Loucy (cell line): ENCODE data around the gene MOGAT2.

Experiments
- H2AFZ ChIP-seq: fragments of 200-600 bp; sonication (generic); 2 replicates; pipeline ENCODE4 v1.6.0; 2016; ENCODE audit warnings: antibody characterized with exemption, mild to moderate bottlenecking, low read length, moderate library complexity
- H3F3A ChIP-seq: fragments of 200-600 bp; 2 replicates; pipeline ENCODE4 v1.6.0; 2016; ENCODE audit warnings: antibody characterized with exemption, low read depth, mild to moderate bottlenecking
- H3K27me3 ChIP-seq: fragments of 200-600 bp; sonication (generic); 2 replicates; pipeline ENCODE4 v1.6.1; 2014; ENCODE audit warnings: low read length, mild to moderate bottlenecking; ENCODE audit not compliant: insufficient read depth, poor library complexity, severe bottlenecking
- H3K36me3 ChIP-seq: fragments of 200-600 bp; sonication (generic); 2 replicates; pipeline ENCODE4 v1.6.1; 2016; ENCODE audit warnings: low read length; ENCODE audit not compliant: insufficient read depth
- H3K4me1 ChIP-seq: fragments of 200-600 bp; sonication (generic); 2 replicates; pipeline ENCODE4 v1.5.1; 2014; ENCODE audit warnings: low read length, mild to moderate bottlenecking; ENCODE audit not compliant: insufficient read depth, poor library complexity, severe bottlenecking
- H3K4me2 ChIP-seq: fragments of 200-600 bp; sonication (generic); 2 replicates; pipeline ENCODE4 v1.6.0; 2014; ENCODE audit warnings: antibody characterized with exemption, low read length, low read depth, mild to moderate bottlenecking; ENCODE audit not compliant: poor library complexity, severe bottlenecking
- H3K4me3 ChIP-seq: fragments of 200-600 bp; sonication (generic); 2 replicates; pipeline ENCODE4 v1.5.1; 2014; ENCODE audit warnings: low read length, mild to moderate bottlenecking, mixed read lengths; ENCODE audit not compliant: poor library complexity, severe bottlenecking
- H3K79me2 ChIP-seq: fragments of 200-600 bp; sonication (generic); 2 replicates; pipeline ENCODE4 v1.6.1; 2014; ENCODE audit warnings: low read length; ENCODE audit not compliant: insufficient read depth
- H3K9ac ChIP-seq: fragments of 200-600 bp; sonication (generic); 2 replicates; pipeline ENCODE4 v1.6.0; 2014; ENCODE audit warnings: mild to moderate bottlenecking, low read depth, low read length, moderate library complexity; ENCODE audit not compliant: poor library complexity, severe bottlenecking
- H3K9me2 ChIP-seq: fragments of 200-600 bp; sonication (generic); replicated peaks from 2 replicates; pipeline ENCODE4 v1.6.1; 2016; ENCODE audit warnings: low read depth, low read length, mixed read lengths
- H3K9me3 ChIP-seq: fragments of 200-600 bp; sonication (generic); 2 replicates; pipeline ENCODE4 v1.6.1; 2014; ENCODE audit warnings: mild to moderate bottlenecking, antibody characterized with exemption, low read length, low read depth; ENCODE audit not compliant: insufficient read depth
- H4K20me1 ChIP-seq: fragments of 200-600 bp; sonication (generic); 2 replicates; pipeline ENCODE4 v1.6.0; 2014; ENCODE audit warnings: antibody characterized with exemption, low read length, mild to moderate bottlenecking; ENCODE audit not compliant: insufficient read depth, poor library complexity, severe bottlenecking
- CTCF ChIP-seq: fragments of 200-600 bp; sonication (generic); conservative IDR thresholded peaks from 2 replicates; pipeline ENCODE4 v1.5.1; 2014; ENCODE audit warnings: mild to moderate bottlenecking, antibody characterized with exemption, low read length
- EZH2phosphoT487 ChIP-seq: fragments of 200-600 bp; IDR thresholded peaks from 2 replicates; pipeline ENCODE4 v1.6.1; 2018; ENCODE audit warnings: antibody characterized with exemption, mild to moderate bottlenecking, moderate library complexity, borderline replicate concordance

Gene MOGAT2

GRCh38 chr11:75716659-75717058, 979 bp upstream of the MOGAT2 start:
- Histone ChIP-seq H4K20me1 (no peaks in the 10 kb centered on the region), H3K27me3 (peaks cover 4% of the 10 kb centered on the region)
- TF ChIP-seq CTCF (no peak), EZH2phosphoT487 (no peak)

GRCh38 chr11:75718419-75719339, 1.0 kb downstream of the MOGAT2 start:
- no peak overlapping the region for H3K4me2 ChIP-seq
- H3K9me3 ChIP-seq, result no peaks in the 10 kb centered on the region
- peaks cover 4% of the 10 kb centered on the region for H3K27me3 ChIP-seq
- H3K79me2 ChIP-seq, result no peaks in the 10 kb centered on the region
- H4K20me1 ChIP-seq, result no peaks in the 10 kb centered on the region
- no peak overlapping the region for H3K9ac ChIP-seq
- H3F3A ChIP-seq, result no peaks in the 10 kb centered on the region
- H3K4me1 ChIP-seq, result no peaks in the 10 kb centered on the region
- no peaks in the 10 kb centered on the region for H3K9me2 ChIP-seq
- no peak overlapping the region for H3K4me3 ChIP-seq
- TF ChIP-seq EZH2phosphoT487 (no peak), CTCF (no peak)
- no peaks in the 10 kb centered on the region for H3K36me3 ChIP-seq
- H2AFZ ChIP-seq, result no peak overlapping the region

More at GRCh38 chr11:75716659-75717058, 979 bp upstream of the MOGAT2 start:
- H3F3A ChIP-seq, result no peaks in the 10 kb centered on the region
- H3K4me1 ChIP-seq, result no peaks in the 10 kb centered on the region
- no peaks in the 10 kb centered on the region for H3K9me2 ChIP-seq
- no peak overlapping the region for H3K4me2 ChIP-seq
- H3K4me3 ChIP-seq, result no peak overlapping the region
- H3K9me3 ChIP-seq, result no peaks in the 10 kb centered on the region
- H3K79me2 ChIP-seq, result no peaks in the 10 kb centered on the region
- H3K9ac ChIP-seq, result no peak overlapping the region
- no peak overlapping the region for H2AFZ ChIP-seq
- no peaks in the 10 kb centered on the region for H3K36me3 ChIP-seq

- Histone ChIP-seq H3K4me2 (no peak overlapping the region), H4K20me1 (no peaks in the 10 kb centered on the region), H3K79me2 (no peaks in the 10 kb centered on the region), H3K9me2 (no peaks in the 10 kb centered on the region), H3K36me3 (no peaks in the 10 kb centered on the region), H3K27me3 (peaks cover 4% of the 10 kb centered on the region), H3K4me1 (no peaks in the 10 kb centered on the region), H3F3A (no peaks in the 10 kb centered on the region), H2AFZ (no peak overlapping the region), H3K9ac (no peak overlapping the region), H3K9me3 (no peaks in the 10 kb centered on the region), H3K4me3 (no peak overlapping the region)
- TF ChIP-seq EZH2phosphoT487 (no peak), CTCF (no peak)
Measured at GRCh38 chr11:75719340-75720239, 2.0 kb downstream of the MOGAT2 start.
